GM19043 (cell line): ENCODE results near the gene TAF5L.
"Not testable (repeated sequence)": the region's sequence is repeated elsewhere in the genome, so short reads cannot be mapped to it uniquely, and the experiment has no call there.

Source experiments
- ATAC-seq: cut with Tn5 transposase; IDR thresholded peaks from one replicate; pipeline ENCODE4 v1.9.1; 2021; ENCODE audit warnings: low read depth; ENCODE audit not compliant: unreplicated experiment

TAF5L gene

DNA sequence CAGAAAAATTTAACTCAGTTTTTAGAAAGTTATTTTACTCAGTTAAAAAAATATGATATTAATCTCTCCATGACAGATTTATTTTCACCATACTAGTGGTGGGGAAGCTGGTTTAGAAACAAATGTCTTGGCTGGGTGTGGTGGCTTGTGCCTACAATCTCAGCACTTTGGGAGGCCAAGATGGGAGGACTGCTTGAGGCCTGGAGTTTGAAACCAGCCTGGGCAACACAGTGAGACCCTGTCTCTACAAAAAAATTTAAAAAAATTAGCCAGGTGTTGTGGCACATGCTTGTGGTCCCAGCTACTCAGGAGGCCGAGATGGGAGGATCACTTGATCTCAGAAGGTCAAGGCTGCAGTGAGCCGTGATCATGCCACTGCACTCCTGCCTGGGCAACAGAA, 17.3 kb downstream of the TAF5L start:
- no peak for ATAC-seq

DNA sequence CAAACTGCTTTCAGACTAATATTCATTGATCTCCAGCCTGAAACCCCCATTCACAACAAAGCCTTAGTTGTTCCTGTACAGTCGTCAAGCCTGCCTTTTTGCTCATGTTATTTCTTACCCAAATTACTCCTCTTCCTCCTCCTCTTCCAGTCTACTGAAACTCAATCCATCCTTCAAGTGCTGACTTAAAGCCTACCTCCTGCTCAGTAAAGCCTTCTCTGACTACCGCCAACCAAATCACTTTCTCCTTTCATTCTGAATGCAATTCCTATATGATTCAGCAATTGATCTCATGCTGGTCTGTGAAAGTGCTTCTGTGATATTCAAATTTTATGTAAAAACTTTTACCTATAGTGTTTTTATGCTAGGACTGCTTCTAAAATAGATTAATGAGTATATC, 18.6 kb downstream of the TAF5L start:
- no peak for ATAC-seq

DNA sequence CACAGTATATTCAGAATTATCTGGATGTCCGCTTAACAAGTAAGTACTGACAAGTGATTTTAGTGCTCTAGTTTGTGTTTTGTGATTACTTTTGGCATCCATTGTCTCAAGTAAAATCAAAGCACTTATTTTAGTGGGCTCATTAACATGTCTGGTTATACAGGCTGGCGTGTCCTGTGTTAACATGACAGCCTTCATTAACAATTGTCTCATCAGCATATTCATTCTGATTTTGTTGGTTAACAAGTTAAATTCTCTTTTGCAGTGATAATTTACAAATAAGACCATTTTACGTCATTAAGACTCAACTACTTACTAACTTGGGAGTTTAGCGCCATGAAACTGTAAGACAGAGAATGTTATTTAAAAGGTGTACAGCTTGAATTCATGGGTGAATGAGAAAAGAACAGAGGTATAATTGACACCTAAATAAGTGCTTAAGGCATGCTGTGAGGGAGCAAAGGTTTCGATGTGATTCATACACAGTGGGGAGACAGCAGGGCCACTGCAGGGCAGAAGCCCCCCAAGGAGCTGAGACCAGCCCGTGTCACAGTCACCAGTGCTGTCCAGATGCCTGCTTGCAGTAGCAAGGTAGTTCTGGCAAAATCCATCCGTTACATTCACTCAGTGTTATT, 22.4 kb downstream of the TAF5L start:
- no peak for ATAC-seq

DNA sequence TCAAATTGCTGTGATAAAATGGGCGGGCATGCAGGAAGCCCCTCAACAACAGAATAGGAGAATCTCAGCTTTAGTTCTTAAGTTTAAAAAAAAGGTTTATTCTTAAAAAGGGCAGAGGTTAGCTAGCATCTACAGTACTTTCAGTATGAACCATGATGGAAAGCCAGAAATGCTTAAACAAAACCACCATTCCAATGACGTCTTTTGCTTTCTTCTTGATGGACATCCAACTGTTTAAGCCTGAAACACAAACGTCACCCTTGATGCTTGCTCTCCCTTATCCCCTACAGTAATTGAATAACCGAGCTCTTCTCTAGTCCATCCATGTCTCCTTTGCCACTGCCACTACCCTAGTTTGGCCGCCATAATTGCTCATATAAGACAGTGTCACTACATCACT, 25.7 kb downstream of the TAF5L start:
- no peak for ATAC-seq

DNA sequence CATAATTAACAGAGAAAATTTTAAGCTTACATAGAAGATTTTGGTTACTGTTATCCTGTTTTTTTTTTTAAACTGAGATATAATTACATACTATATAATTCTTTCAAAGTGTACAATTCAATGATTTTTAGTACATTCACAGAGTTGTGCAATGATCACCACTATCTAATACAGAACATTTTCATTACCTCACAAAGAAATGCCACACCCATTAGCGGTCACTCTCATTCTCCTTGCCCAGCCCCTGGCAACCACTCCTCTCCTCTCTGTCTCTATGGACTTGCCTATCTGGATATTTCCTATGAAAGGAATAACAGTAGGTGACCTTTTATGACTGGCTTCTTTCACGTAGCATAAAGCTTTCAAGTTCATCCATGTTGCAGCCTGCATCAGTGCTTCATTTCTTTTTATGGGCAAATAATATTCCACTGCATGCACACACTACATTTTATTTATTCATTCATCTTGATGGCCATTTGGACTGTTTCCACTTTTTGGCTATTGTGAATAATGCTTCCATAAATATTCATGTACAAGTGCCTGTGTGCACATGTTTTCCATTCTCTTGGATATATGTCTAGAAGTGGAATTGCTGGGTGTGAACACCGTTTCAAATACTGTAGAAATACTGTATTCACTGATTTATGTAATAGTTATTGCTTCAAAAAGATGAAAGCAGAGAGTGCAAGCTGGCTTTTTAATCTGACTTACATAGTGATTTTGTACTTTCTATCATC, 26.5 kb downstream of the TAF5L start:
- no peak for ATAC-seq

DNA sequence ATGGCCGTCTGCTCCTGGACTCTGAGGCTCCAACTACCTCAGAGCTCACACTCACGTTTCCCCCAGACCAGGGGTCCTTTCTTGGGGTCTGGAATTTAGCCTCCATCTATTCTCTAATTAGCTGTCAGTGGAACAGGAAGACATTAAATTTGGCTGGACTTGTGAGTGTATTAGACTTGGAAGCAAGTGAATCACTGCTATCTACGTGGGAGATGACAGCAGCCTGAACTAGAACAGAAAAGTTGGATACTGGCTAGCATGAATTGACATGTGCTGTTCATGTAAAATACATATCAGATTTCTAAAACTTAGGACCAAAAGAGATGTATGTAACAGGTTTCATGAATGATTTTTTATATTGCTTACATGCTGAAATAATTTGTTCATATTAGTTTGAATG, 28.0 kb downstream of the TAF5L start:
- no peak for ATAC-seq

DNA sequence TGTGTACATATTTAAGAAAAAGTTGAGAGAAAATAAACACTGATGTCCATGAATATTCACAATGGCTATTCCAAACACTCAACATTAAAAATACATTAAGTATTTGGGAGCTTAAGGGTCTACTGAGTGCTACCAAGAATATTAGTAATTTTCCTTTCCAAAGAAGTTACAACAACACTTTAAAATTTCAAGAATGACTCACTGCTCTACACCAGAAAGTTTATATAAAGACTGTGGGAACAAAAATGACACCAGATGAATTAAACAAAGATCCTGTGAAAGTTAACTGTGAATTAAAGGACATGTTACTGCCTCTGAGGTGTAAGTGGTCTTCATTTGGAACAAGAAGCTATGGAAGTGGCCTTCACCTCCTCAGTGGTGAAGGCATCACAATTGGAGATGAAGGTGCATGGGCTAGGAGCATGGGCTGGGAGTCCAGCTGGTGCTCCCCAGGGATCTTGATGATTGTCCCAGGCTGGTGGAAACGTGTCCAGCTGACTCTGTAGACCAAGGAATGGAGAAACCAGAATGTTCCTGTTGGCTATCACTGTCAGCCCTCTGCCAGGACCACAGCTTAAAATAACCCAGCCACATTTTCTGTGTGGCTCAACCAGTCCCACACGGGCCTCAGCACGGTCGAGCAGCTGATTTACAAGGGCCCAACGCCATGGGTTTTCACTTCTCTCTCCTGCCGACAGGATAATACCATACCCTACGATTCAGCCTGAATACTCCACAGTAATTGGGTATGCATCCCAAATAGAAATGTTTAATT, 28.8 kb downstream of the TAF5L start:
- no peak for ATAC-seq

DNA sequence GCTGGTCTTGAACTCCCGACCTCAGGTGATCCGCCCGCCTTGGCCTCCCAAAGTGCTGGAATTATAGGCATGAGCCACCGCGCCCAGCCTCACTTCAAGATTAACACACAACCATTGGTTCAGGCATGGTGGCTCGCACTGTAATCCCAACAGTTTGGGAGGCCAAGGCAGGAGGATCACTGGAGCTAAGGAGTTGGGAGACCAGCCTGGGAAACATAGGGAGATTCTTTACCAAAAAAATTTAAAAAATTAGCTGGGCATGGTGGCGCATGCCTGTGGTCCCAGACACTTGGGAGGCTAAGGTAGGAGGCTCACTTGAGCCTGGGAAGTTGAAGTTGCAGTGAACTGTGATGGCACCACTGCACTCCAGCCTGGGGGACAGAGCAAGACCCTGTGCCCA, 30.0 kb downstream of the TAF5L start:
- not testable (repeated sequence) for ATAC-seq

DNA sequence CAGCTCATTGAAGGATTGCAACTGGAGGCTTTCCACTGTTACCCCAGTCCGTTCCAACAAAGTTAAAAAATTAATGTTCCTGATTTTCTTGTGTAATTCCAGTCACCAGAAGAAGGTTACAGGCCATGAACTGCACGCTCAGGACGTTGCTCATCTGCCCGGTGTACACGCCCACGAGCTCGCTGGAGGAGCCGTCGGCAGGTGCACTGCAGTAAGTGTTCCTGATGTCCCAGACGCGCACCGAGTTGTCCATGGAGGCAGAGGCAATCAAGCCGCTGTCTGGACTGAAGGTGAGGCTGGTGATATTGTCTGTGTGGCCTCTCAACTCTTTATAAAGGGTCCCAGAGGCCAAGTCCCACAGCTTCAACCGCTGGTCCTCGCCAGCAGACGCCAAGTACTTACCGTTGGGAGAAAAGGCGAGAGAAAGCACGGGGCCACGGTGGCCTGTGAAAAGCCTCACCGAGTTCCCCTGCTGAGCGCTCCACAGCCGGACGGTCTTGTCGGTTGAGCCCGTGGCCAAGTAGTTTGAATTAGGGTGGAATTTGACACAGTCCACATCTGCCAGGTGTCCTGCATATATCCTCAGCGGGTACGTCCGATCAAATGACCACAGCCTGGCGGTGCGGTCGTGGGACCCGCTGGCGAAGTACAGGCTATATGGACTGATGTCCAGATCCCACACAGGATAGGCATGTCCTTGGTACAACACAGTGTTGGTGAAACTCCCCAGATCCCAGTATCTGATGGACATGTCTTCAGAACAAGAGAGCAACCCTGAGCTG, 31.5 kb downstream of the TAF5L start:
- ATAC-seq: no peak

DNA sequence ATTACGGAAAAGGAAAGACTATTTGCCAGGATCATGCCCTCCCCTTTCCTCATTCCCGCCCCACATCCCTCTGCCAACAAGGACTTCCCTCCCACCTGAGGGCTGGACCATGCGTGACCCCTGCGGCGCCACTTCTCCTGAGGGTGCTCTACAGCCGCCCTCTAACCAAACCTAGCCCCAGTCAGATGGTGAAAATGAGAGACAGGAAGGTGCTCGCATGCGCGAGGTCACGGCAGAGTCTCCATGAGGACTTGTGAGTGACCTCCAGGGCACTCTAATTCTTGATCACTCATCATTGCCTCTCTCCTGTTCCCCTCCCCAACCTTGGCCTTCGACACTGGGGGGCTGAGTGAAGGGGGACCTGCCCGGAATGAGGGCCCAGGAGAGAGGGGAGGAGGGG, 32.1 kb downstream of the TAF5L start:
- no peak for ATAC-seq

DNA sequence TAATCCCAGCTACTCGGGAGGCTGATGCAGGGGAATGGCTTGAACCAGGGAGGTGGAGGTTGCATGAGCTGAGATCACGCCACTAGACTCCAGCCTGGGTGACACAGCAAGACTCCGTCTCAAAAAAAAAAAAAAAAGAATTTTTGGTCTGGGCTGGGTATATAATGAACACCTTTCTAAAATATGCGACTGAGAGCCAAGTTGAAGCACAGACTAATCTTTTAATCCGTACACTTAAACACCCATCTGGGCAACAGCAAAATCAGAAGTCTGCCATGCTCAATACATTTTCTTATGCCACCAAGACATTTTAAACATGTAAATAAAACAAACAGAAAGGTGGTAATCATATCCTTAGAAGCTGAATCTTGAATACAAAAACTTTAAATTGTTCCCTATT, 35.8 kb downstream of the TAF5L start:
- no peak for ATAC-seq

DNA sequence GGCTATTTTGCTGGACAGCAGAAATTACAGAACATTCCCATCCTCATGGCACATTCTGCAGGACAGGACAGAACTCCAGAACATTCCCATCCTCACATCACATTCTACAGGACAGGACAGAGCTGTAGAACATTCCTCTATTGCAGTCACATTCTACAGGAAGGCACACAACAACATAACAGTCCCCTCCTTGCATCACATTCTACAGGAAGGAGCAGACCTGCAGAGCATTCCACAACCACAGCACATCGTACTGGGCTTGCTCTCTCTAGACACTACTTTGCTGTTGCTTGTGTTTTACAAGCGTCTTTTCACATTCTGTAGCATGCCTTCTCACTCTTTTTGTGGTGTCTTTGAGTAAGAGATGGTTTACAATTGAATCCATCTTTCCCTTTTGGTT, 40.6 kb downstream of the TAF5L start:
- no peak for ATAC-seq

DNA sequence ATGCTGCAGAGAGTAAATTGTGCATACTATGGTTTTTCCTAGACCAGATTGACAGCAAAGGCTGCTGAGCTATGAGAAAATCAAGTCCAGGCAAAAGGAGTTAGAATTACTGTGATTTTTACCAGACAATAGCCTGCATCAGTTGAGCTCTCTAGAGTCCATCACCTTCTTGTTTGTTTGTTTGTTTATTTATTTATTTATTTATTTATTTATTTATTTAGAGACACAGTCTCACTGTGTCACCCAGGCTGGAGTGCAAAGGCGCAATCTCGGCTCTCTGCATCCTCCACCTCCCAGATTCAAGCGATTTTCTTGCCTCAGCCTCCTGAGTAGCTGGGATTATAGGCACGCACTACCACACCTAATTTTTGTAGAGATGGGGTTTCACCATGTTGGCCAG, 43.2 kb downstream of the TAF5L start:
- ATAC-seq: no peak

DNA sequence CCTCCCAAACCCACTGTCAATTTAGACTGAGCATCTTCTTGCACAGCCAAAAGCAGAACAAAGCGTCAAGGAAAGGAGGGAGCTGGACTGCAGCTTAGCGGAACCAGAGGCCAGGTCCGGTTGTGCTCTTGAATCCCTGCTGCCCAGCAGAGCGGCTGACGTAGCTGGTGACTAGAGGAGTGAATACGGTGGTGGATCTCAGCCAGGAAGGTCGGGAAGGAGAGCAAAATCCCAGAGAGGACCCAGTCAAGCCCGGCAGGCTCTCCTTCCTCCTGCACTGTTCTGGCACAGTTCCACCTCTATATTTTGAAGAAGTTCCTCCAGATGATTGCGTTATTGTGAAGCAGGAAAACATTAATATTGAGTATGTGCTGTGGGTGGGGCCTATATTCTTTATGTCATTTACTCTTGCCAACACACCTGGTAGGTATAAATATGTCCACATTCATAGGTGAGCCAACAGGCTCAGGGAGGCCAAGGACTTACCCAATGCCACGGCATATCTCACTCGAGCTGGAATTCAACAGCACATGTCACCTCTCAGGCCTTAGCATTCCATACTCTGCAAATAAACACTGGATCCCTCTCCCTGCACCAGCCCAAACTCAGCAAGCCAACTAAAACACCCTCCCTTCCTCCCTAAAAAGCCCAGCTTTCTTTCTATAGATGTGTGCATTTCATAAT, 43.8 kb downstream of the TAF5L start:
- no peak for ATAC-seq

DNA sequence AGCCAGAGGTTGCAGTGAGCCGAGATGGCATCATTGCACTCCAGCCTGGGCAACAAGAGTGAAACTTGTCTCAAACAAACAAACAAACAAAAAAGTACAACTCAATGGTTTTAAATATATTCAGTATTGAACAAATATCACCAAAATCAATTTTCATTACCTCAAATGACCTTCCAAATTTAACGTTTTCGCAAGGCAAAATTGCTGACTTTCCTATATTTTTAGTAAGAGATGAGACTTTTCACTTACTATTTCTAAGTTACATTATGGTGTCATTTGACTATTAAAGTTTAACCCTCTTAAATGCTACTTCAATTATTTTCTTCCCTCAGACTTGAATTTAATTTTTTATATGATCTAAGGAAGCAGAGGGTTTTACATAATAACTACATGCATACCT, 44.4 kb downstream of the TAF5L start:
- ATAC-seq: no peak

DNA sequence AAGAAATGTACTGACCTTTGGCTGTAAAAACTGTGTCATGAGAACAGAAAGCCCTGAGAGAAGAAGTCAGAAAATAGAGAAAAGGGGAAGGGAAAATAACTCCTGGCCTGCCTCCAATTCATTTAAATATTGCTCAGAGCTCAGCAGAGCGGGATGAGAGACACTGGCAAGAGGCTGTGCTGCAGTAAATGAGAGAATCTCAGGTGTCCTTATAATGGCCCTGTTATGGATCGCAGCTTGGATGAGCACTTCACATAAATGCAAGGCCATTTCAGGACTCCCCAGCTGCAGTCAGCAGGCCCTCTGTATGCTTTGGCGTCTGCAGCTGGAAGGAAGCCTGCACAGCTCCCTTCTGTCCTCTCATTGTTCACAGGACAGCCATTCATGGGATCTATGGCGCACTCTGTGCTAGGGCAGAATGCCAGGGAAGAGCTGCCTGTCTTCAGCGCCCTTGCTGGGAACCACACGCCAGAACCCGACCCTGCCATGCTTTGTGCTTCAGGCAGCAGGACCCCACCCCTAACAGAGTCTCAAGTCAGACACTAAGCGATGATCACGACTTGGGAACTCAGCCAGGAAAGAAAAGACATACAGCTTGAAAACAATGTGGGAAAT, 46.8 kb downstream of the TAF5L start:
- ATAC-seq: peak; percentile 87

DNA sequence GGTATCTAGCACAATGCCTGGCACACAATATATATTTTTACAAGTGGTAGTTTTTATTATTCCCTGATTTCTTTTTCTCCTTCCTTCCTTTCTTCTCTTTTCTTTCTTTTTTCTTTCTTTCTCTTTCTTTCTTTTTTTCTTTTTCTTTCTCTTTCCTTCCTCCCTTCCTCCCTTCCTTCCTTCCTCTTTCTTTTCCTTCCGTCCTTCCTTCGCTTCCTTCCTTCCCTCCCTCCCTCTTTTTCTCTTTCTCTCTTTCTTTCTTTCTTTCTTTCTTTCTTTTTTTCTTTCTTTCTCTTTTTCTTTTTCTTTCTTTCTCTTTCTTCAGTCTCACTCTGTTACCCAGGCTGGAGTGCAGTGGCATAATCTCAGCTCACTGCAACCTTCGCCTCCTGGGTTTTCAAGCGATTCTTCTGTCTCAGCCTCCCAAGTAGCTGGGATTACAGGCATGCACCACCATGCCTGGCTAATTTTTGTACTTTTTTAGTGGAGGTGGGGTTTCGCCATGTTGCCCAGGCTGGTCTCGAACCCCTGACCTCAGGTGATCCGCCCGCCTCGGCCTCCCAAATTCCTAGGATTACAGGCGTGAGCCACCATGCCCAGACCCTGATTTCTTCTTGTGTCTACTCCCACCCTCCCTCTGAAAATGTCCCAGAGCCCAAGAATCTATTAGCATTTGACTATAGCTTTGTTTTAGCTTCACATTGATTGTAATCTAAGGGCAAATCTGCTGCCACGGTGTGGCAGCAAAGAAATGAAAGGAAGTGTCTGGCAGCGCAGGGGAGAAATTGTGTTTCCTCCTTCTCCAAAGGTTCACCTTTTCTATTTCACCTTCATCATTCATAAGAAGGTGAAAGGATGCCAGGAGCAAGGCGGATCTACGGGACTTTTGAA, 47.5 kb downstream of the TAF5L start:
- ATAC-seq: peak; percentile 22

DNA sequence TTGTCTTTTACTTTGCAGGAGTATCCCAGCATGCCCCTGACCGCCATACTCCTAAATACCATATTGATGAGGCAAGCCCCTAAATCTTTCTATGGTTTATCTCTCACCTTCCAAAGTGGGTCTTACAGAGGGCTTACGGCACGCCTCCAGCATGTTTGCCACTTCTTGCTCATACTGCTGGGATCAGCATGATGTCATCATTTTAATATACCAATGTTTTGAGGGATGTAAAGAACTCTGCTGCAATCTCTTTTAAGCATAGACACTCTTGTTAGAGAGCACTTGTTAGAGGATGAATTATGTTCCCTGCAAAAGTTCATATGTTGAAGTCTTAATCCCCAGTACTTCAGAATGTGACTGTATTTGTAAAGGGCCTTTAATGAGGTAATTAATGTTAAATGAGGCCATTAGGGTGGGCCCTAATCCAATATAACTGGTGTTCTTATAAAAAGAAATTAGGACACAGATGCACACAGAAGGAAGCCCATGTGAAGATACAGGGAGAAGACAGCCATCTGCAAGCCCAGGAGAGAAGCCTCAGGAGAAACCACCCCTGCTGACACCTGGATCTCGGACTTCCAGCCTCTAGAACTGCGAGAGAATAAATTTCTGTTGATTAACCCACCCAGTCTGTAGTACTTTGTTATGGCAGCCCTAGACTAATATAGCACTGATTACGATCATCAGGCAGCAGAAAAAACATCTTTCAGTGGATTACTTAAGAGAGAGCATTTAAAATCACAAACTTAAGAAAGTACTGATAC, 51.1 kb downstream of the TAF5L start:
- ATAC-seq: no peak
